Activated CD4-positive, CD25-positive, alpha-beta regulatory T cell treated with anti-CD3 and anti-CD28 coated beads, Interleukin-2, amount 50 U/mL, for 24 hours (primary cell): ENCODE data around the gene ZNF630.
A peak's percentile ranks its signal among the peaks of the same experiment; 100 is the strongest.
"Not testable (repeated sequence)": the region's sequence is repeated elsewhere in the genome, so short reads cannot be mapped to it uniquely, and the experiment has no call there.

ENCODE experiments used
- ATAC-seq, 2 donors: fragments of 150-1000 bp; cut with Tn5 transposase; one replicate each; pipeline ENCODE4 v1.10.0; 2021; ENCODE audit warnings: mild to moderate bottlenecking in 1 of 2, moderate library complexity in 1 of 2

Gene ZNF630

GRCh38 chrX:48028091-48028490 lies 43.3 kb downstream of the ZNF630 start:
- ATAC-seq = no peak

GRCh38 chrX:48027545-48027944 lies 43.9 kb downstream of the ZNF630 start:
- ATAC-seq = not testable (repeated sequence)

GRCh38 chrX:48025561-48025960 lies 45.9 kb downstream of the ZNF630 start:
- no peak for ATAC-seq

- ATAC-seq = no peak
Observed at GRCh38 chrX:48022738-48023137, 48.7 kb downstream of the ZNF630 start.

- no peak for ATAC-seq
Observed at GRCh38 chrX:48022100-48022499, 49.3 kb downstream of the ZNF630 start.

GRCh38 chrX:48021026-48021900 lies 50.2 kb downstream of the ZNF630 start:
- peak; percentile 55 to 59 for ATAC-seq

GRCh38 chrX:48020472-48020871 lies 51.0 kb downstream of the ZNF630 start:
- ATAC-seq = peak; percentile 72 to 77

- peak; percentile 33 to 37 for ATAC-seq
Observed at GRCh38 chrX:48019892-48020291, 51.5 kb downstream of the ZNF630 start.

- ATAC-seq = not testable (repeated sequence)
Observed at GRCh38 chrX:48016583-48017310, 54.7 kb downstream of the ZNF630 start.

- ATAC-seq = not testable (repeated sequence)
Observed at GRCh38 chrX:48009445-48009960, 61.9 kb downstream of the ZNF630 start.
